ENCODE measurements around the gene PGS1. TPM values are rescaled to one million over a fixed set of nuclear protein-coding genes. Genes with fewer than 3 reads are reported as not detected.

The PGS1 gene
- total RNA-seq, 1 donor from 2014 or later, result 52.0 TPM

DNA sequence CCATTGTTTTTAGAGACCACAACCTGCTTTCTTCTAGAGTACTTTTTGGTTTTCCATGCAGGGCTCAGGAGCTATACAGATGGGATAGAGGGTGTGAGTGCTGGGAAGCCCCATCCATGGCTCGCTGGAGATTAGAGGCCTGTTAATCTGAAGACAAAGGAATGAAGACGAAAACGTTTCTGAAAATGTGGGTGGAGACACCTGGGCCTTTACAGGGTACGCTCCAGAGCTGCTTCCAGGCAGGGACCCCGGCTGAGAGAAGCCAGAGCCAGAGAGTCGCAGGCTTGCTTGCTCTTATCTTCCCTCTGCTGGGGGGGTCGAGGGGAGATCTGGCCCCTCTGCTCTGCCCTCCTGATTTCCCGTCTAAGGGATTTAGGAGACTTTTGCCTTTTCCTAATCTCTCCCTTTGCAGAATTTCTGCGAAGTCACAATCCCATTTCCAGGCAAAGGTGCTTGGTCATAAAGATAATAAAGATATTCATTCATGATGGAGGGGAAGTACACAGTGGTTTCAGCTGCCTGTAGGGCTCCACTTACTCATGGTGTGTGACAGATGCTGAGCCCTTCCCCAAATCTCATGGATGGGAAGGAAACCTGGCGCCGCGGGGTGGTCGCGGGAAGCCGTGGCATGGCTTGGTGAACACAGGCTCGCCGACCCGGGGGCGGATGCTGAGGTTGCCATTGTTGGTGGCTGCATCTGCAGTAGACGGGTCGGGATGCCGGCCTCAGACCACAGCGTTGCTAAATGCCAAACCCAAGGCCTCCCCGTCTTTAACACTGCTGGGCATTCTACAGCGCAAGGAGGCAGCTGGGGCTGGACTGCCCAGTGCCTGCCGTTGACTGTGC, 13.8 kb upstream of the PGS1 start:
- H3K4me1 Mint-ChIP-seq, result peaks cover 51% of the 10 kb centered on the region
- H3K36me3 Mint-ChIP-seq (ENCODE audit: low read depth), result no peaks in the 10 kb centered on the region
- H3K9me3 Mint-ChIP-seq, result no peaks in the 10 kb centered on the region
- peak overlapping the region; percentile 82 for H3K4me3 Mint-ChIP-seq
- TF ChIP-seq, protein P1, sequence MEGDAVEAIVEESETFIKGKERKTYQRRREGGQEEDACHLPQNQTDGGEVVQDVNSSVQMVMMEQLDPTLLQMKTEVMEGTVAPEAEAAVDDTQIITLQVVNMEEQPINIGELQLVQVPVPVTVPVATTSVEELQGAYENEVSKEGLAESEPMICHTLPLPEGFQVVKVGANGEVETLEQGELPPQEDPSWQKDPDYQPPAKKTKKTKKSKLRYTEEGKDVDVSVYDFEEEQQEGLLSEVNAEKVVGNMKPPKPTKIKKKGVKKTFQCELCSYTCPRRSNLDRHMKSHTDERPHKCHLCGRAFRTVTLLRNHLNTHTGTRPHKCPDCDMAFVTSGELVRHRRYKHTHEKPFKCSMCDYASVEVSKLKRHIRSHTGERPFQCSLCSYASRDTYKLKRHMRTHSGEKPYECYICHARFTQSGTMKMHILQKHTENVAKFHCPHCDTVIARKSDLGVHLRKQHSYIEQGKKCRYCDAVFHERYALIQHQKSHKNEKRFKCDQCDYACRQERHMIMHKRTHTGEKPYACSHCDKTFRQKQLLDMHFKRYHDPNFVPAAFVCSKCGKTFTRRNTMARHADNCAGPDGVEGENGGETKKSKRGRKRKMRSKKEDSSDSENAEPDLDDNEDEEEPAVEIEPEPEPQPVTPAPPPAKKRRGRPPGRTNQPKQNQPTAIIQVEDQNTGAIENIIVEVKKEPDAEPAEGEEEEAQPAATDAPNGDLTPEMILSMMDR (conservative IDR thresholded peaks at IDR 0.05), result no peak
- peaks cover 8% of the 10 kb centered on the region for H3K27me3 Mint-ChIP-seq (ENCODE audit: low read depth)
- DNase-seq (ENCODE audit: low read depth, low spot score), result no peak
- peak overlapping the region; percentile 29 for H3K27ac Mint-ChIP-seq (ENCODE audit: unreplicated experiment)

DNA sequence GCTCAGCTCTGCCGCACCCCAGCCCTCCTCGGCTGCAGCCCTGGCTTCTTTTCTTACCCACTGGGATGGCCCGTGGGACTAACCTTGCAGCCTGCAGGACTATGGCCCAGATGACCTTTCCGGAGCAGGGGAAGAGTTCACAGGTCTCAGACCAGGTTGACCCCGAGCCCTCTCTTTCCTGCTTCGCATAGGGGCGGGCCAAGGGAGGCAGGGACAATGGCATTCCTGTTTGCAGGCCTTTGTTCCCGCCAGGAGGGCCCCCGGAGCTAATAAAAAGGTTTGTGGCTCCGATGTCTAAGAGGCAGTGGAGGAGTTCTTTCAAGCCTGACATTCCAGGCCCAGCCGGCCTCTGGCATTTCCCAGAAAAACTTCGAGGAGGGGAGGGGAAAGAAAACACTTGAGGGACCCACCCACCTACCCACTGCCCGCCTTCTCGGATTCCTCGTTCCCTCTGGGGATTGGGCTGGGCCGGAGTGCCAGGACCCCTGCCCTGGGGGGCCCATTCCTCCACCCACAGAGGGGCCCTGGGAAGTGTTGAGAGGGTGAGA, 12.8 kb upstream of the PGS1 start:
- no peaks in the 10 kb centered on the region for H3K9me3 Mint-ChIP-seq
- H3K27me3 Mint-ChIP-seq (ENCODE audit: low read depth), result peaks cover 8% of the 10 kb centered on the region
- TF ChIP-seq, protein P1 (conservative IDR thresholded peaks at IDR 0.05), result no peak
- peak; percentile 44 for DNase-seq (ENCODE audit: low read depth, low spot score)
- peaks cover 59% of the 10 kb centered on the region for H3K4me1 Mint-ChIP-seq
- H3K36me3 Mint-ChIP-seq (ENCODE audit: low read depth), result no peaks in the 10 kb centered on the region
- peak overlapping the region; percentile 82 for H3K4me3 Mint-ChIP-seq
- peak overlapping the region; percentile 94 for H3K27ac Mint-ChIP-seq (ENCODE audit: unreplicated experiment)

DNA sequence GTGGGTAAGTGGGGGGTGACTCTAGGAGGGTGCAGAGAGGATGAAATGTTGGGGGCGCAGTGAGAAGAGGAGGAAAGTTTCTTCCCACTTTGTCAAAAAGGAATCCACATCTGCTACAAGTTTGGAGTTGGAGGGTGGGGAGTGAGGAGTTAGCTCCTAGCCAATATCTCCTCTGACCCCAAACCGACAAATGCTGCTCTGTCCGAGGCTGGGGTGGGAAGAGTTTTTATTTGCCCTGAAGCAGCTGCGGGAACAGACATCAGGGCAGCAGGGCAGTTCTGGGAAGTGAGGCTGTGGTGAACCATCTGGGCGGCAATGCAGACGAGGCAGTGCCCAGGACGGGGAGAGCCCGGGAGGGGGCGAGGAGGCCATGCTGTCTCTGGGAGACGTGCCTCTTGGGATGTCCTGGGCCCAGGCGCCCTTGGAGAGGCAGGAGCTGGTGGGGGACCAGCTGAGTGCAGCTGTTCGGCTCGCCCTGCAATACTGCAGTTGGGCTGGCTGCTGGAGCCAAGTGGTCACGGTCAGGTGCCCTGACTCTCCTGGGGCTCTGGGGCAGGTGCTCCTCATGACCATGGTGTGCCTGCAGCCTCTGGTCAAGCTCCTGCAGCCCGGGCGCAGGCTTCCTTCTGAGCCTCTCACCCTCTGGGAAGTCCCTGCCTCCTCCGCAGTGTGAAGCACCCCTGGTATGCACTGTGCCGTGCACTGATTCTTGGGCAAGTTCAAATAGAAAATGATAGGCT, 12.2 kb upstream of the PGS1 start:
- Mint-ChIP-seq H3K27ac (ENCODE audit: unreplicated experiment) (peak overlapping the region; percentile 94), H3K36me3 (ENCODE audit: low read depth) (no peaks in the 10 kb centered on the region), H3K4me1 (peaks cover 54% of the 10 kb centered on the region), H3K4me3 (peak overlapping the region; percentile 82), H3K9me3 (no peaks in the 10 kb centered on the region), H3K27me3 (ENCODE audit: low read depth) (peaks cover 3% of the 10 kb centered on the region)
- TF ChIP-seq, protein P1 (conservative IDR thresholded peaks at IDR 0.05), result no peak
- DNase-seq (ENCODE audit: low read depth, low spot score), result no peak

DNA sequence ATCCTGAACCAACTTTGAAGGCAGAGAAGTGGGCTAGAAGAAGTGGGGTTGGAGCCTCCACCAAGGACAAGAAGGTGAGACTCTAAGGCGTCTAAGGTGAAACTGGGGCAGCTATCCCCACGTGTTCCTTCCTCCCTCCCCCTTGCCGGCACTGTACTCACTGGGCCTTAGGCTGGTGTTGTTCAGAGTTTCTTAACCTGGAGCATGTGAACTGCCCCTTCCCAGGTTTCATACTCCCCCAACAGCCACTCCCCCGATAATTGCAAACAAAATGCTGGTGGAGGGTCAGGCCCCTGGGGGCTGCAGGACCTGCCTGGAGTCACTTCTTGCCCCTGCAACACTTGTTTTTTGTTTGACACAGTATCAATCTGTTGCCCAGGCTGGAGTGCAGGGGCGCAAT, 11.3 kb upstream of the PGS1 start:
- H3K27me3 Mint-ChIP-seq (ENCODE audit: low read depth), result peaks cover 2% of the 10 kb centered on the region
- no peak overlapping the region for H3K27ac Mint-ChIP-seq (ENCODE audit: unreplicated experiment)
- H3K4me3 Mint-ChIP-seq, result no peak overlapping the region
- no peak for DNase-seq (ENCODE audit: low read depth, low spot score)
- no peaks in the 10 kb centered on the region for H3K36me3 Mint-ChIP-seq (ENCODE audit: low read depth)
- no peaks in the 10 kb centered on the region for H3K9me3 Mint-ChIP-seq
- TF ChIP-seq, protein P1 (conservative IDR thresholded peaks at IDR 0.05), result no peak
- H3K4me1 Mint-ChIP-seq, result peaks cover 54% of the 10 kb centered on the region

DNA sequence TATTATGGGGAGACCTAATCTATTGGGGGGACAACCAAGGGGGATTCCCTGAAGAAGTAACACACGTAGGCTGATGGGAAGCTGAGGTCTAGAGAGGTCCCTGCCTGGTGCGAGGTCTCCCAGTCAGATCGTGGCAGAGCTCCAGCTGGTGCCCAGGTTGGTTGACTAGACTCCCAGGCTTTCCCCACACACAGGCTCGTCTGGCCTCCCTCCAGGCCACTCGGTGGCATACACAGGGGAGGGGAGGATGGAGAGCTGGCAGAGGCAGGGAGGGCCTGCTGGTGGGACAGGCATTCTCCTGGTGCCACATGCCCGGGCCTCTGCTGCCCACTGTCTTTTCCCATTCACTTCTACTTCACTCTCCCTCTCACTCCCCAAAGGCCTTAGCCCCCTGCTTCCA, 10.1 kb upstream of the PGS1 start:
- Mint-ChIP-seq H3K4me3 (no peak overlapping the region), H3K27ac (ENCODE audit: unreplicated experiment) (peak overlapping the region; percentile 27), H3K27me3 (ENCODE audit: low read depth) (no peaks in the 10 kb centered on the region), H3K9me3 (no peaks in the 10 kb centered on the region), H3K36me3 (ENCODE audit: low read depth) (no peaks in the 10 kb centered on the region), H3K4me1 (peaks cover 56% of the 10 kb centered on the region)
- TF ChIP-seq, protein P1 (conservative IDR thresholded peaks at IDR 0.05), result no peak
- no peak for DNase-seq (ENCODE audit: low read depth, low spot score)

Measured in neural crest cell (in vitro differentiated cells).